OCI-LY7 (cell line): ENCODE measurements around the gene IL17D. TPM values are rescaled to one million over a fixed set of nuclear protein-coding genes. Genes with fewer than 3 reads are reported as not detected.

ENCODE experiments used
- BruUV-seq: library from RNA; stranded (reverse); fragments of 400-500 nt; replicated peaks from 2 replicates; lab custom pipeline; 2021; lab: Mats Ljungman, UMichigan
- CTCF ChIA-PET: fragments of 300-600 bp; sonication (Branson Sonifier 250); formaldehyde crosslinking; loops from one replicate; lab custom pipeline; 2022; ENCODE audit warnings: antibody characterized with exemption; ENCODE audit not compliant: unreplicated experiment; lab: Charles Lee
- POLR2A ChIA-PET: fragments of 300-600 bp; sonication (Branson Sonifier 250); formaldehyde crosslinking; loops from one replicate; lab custom pipeline; 2022; ENCODE audit warnings: antibody characterized with exemption; lab: Charles Lee
- DNase-seq: peaks from one replicate; pipeline ENCODE4 v3.0.0-alpha.2; 2015; ENCODE audit warnings: low spot score
- H2AFZ ChIP-seq: fragments of 200-600 bp; sonication (generic), shearing (Covaris generic); 2 replicates; pipeline ENCODE4 v1.6.1; 2014; ENCODE audit warnings: mild to moderate bottlenecking, antibody characterized with exemption, low read length, moderate library complexity
- H3K27ac ChIP-seq: fragments of 200-600 bp; sonication (generic); 2 replicates; pipeline ENCODE4 v1.5.1; 2014; ENCODE audit warnings: mixed run types, low read depth, mild to moderate bottlenecking, moderate library complexity, low read length, inconsistent platforms; ENCODE audit not compliant: poor library complexity, severe bottlenecking
- H3K36me3 ChIP-seq: fragments of 200-600 bp; sonication (generic); 2 replicates; pipeline ENCODE4 v1.6.1; 2014; ENCODE audit warnings: mild to moderate bottlenecking, antibody characterized with exemption, low read length, moderate library complexity, mixed read lengths; ENCODE audit not compliant: insufficient read depth
- H3K4me1 ChIP-seq: fragments of 200-600 bp; sonication (generic); 2 replicates; pipeline ENCODE4 v1.5.1; 2014; ENCODE audit warnings: mild to moderate bottlenecking, low read length; ENCODE audit not compliant: insufficient read depth, poor library complexity, severe bottlenecking
- H3K4me2 ChIP-seq: fragments of 200-600 bp; sonication (generic); 2 replicates; pipeline ENCODE4 v1.6.1; 2014; ENCODE audit warnings: mild to moderate bottlenecking, low read length
- H3K4me3 ChIP-seq: fragments of 200-600 bp; sonication (generic); 2 replicates; pipeline ENCODE4 v1.5.1; 2014; ENCODE audit warnings: mild to moderate bottlenecking, low read depth, low read length; ENCODE audit not compliant: poor library complexity, severe bottlenecking
- H3K79me2 ChIP-seq: fragments of 200-600 bp; sonication (generic); 2 replicates; pipeline ENCODE4 v1.6.1; 2016; ENCODE audit warnings: low read depth, mild to moderate bottlenecking, low read length, moderate library complexity, mixed read lengths; ENCODE audit not compliant: insufficient read depth
- H3K9me2 ChIP-seq: fragments of 200-600 bp; sonication (generic); 2 replicates; pipeline ENCODE4 v1.6.1; 2016; ENCODE audit warnings: mild to moderate bottlenecking, low read length, mixed read lengths; ENCODE audit not compliant: insufficient read depth
- H3K9me3 ChIP-seq: fragments of 200-600 bp; sonication (generic); 2 replicates; pipeline ENCODE4 v1.6.1; 2014; ENCODE audit warnings: mild to moderate bottlenecking, mixed run types, low read length, mixed read lengths
- H4K20me1 ChIP-seq: fragments of 200-600 bp; sonication (generic); 2 replicates; pipeline ENCODE4 v1.6.1; 2014; ENCODE audit warnings: mild to moderate bottlenecking, antibody characterized with exemption, low read length, moderate library complexity, mixed read lengths; ENCODE audit not compliant: insufficient read depth
- CTCF ChIP-seq: fragments of 200-600 bp; sonication (generic); conservative IDR thresholded peaks from 2 replicates; pipeline ENCODE4 v1.5.1; 2014; ENCODE audit warnings: mild to moderate bottlenecking, antibody characterized with exemption, low read length, moderate library complexity, mixed read lengths
- EZH2phosphoT487 ChIP-seq: fragments of 200-600 bp; sonication (generic); IDR thresholded peaks from 2 replicates; pipeline ENCODE4 v1.6.1; 2018; ENCODE audit warnings: low read depth, borderline replicate concordance, mild to moderate bottlenecking, mixed run types, antibody characterized with exemption, low read length, moderate library complexity, mixed read lengths
- intact Hi-C: fragments of 100-400 bp; cut with micrococcal nuclease; formaldehyde crosslinking; loops from one replicate; pipeline ENCODE4 v1.10.0; 2022; ENCODE audit not compliant: unreplicated experiment
- total RNA-seq, 2 experiments: library from RNA; depleted of rRNA in 1 of 2; stranded (reverse); fragments of >200 nt in 1 of 2; shearing (Covaris generic) in 1 of 2; gene quantifications; 2 replicates each; pipeline ENCODE4 v1.2.3, GENCODE V29; 2014 to 2022

Gene IL17D
- total RNA-seq, 2 experiments from 2014 or later, result 0.51 to 1.1 TPM

- BruUV-seq, result no TSS peak
- Histone ChIP-seq H3K4me3 (no peak overlapping the region), H3K9me2 (no peaks in the 10 kb centered on the region), H2AFZ (no peak overlapping the region), H3K4me1 (no peaks in the 10 kb centered on the region), H3K27ac (no peak overlapping the region), H3K9me3 (no peaks in the 10 kb centered on the region), H3K36me3 (no peaks in the 10 kb centered on the region), H4K20me1 (no peaks in the 10 kb centered on the region), H3K4me2 (no peak overlapping the region), H3K79me2 (no peaks in the 10 kb centered on the region)
- intact Hi-C loops, result no loop called here
- TF ChIP-seq CTCF (no peak), EZH2phosphoT487 (no peak)
- DNase-seq, result no peak
- POLR2A ChIA-PET, result interaction anchor here (0.6 kb wide), 1 partner anchor 67 kb away, joined by 3 read pairs; no protein-coding TSS in a partner anchor
- CTCF ChIA-PET, result no interaction called here
These were observed 16.3 kb downstream of the IL17D start for GRCh38 chr13:20719783-20720182.

- Histone ChIP-seq H2AFZ (no peak overlapping the region), H3K9me3 (no peaks in the 10 kb centered on the region), H3K36me3 (no peaks in the 10 kb centered on the region), H3K4me2 (no peak overlapping the region), H3K9me2 (no peaks in the 10 kb centered on the region), H4K20me1 (no peaks in the 10 kb centered on the region), H3K4me1 (no peaks in the 10 kb centered on the region), H3K27ac (no peak overlapping the region), H3K79me2 (no peaks in the 10 kb centered on the region), H3K4me3 (no peak overlapping the region)
- ChIA-PET CTCF (no interaction called here), POLR2A (interaction anchor here (0.6 kb wide), 1 partner anchor 66 kb away, joined by 3 read pairs; no protein-coding TSS in a partner anchor)
- TF ChIP-seq EZH2phosphoT487 (no peak), CTCF (no peak)
- BruUV-seq, result no TSS peak
- no peak for DNase-seq
- intact Hi-C loops, result no loop called here
These were observed 17.0 kb downstream of the IL17D start for GRCh38 chr13:20720499-20720898.

DNA sequence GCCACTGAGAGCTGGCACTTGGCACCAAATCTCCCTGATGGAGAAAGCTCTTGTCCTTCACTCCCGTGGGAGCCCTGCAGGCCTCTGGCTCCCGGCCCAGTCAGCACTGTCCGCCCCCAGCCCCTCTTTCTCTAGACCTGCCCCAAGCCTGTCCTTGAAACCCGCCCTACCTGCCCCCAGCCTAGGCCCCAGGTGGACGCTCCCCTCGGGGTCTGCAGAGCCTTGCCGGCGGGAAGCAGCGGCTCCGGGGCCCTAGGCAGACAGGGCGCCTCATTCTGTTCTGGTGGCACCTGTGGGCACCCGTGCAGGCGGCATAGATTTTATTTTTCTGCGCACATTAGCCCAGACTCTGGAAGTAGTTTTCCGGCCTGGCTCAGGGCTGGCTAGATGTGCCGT, 17.6 kb downstream of the IL17D start:
- POLR2A ChIA-PET, result no interaction called here
- intact Hi-C loops, result no loop called here
- TF ChIP-seq EZH2phosphoT487, result no peak
- TF ChIP-seq CTCF, result no peak
- no peaks in the 10 kb centered on the region for H3K36me3 ChIP-seq
- H2AFZ ChIP-seq, result no peak overlapping the region
- no peaks in the 10 kb centered on the region for H3K79me2 ChIP-seq
- no peaks in the 10 kb centered on the region for H3K4me1 ChIP-seq
- CTCF ChIA-PET, result no interaction called here
- H3K4me2 ChIP-seq, result no peak overlapping the region
- H3K27ac ChIP-seq, result no peak overlapping the region
- no TSS peak for BruUV-seq
- H3K9me2 ChIP-seq, result no peaks in the 10 kb centered on the region
- no peaks in the 10 kb centered on the region for H4K20me1 ChIP-seq
- H3K4me3 ChIP-seq, result no peak overlapping the region
- no peaks in the 10 kb centered on the region for H3K9me3 ChIP-seq
- no peak for DNase-seq
